HepG2 (cell line): ENCODE results near the gene TTLL4. TPM values are rescaled to one million over a fixed set of nuclear protein-coding genes. Genes with fewer than 3 reads are reported as not detected.

ENCODE experiments used
- ATF7 ChIP-seq, 2 experiments: fragments of 450-650 bp in 1 of 2; sonication (generic) in 1 of 2; formaldehyde crosslinking in 1 of 2; IDR thresholded peaks; 2 replicates each; pipeline versions ENCODE4 v1.4.0 to v1.6.1; 2016 to 2020; ENCODE audit warnings: antibody characterized with exemption in 1 of 2, mild to moderate bottlenecking in 1 of 2, missing genetic modification reagents in 1 of 2
- BHLHE40 ChIP-seq: IDR thresholded peaks from 2 replicates; pipeline ENCODE4 v1.6.1; 2011; ENCODE audit warnings: low read length, improper control_type of control experiment
- FOXK1 ChIP-seq: sonication (generic); formaldehyde crosslinking; IDR thresholded peaks from 2 replicates; pipeline ENCODE4 v1.4.0; 2020; ENCODE audit warnings: low read depth, missing genetic modification reagents, borderline replicate concordance
- GPBP1L1 ChIP-seq: sonication (generic); formaldehyde crosslinking; IDR thresholded peaks from 2 replicates; pipeline ENCODE4 v1.5.0; 2020; ENCODE audit warnings: mild to moderate bottlenecking, missing genetic modification reagents
- NBN ChIP-seq: fragments of 450-650 bp; conservative IDR thresholded peaks from 2 replicates; pipeline ENCODE4 v1.6.1; 2017
- NFYC ChIP-seq: IDR thresholded peaks from 2 replicates; pipeline ENCODE4 v1.6.1; 2016; ENCODE audit warnings: missing genetic modification reagents, missing compliant biosample characterization
- ZNF205 ChIP-seq: IDR thresholded peaks from 2 replicates; pipeline ENCODE4 v1.6.1; 2018; ENCODE audit warnings: missing biosample characterization, missing genetic modification reagents
- ZNF503 ChIP-seq: sonication (generic); formaldehyde crosslinking; IDR thresholded peaks from 2 replicates; pipeline ENCODE4 v1.4.0; 2020; ENCODE audit warnings: missing genetic modification reagents
- ZNF598 ChIP-seq: sonication (generic); formaldehyde crosslinking; IDR thresholded peaks from 2 replicates; pipeline ENCODE4 v1.5.1; 2020; ENCODE audit warnings: mild to moderate bottlenecking, missing genetic modification reagents, borderline replicate concordance
- ZSCAN5A ChIP-seq: sonication (generic); formaldehyde crosslinking; IDR thresholded peaks from 2 replicates; pipeline ENCODE4 v1.8.0; 2022; ENCODE audit warnings: mild to moderate bottlenecking, missing genetic modification reagents, borderline replicate concordance
- polyA plus RNA-seq, 8 experiments: library from polyadenylated mRNA; depleted of rRNA in 3 of 8; stranded (reverse) in 7 of 8; unstranded in 1 of 8; fragments of >200 nt; fragmentation: Illumina TruSeq in 4 of 8; extraction: Trizol in 4 of 8; gene quantifications; 2 replicates each; pipeline versions ENCODE4 v1.2.1 to v1.2.3, GENCODE V29; 2011 to 2016; ENCODE audit warnings: low read depth in 4 of 8, missing spikeins in 1 of 8, mixed read lengths in 1 of 8; ENCODE audit not compliant: insufficient read depth in 1 of 8
- total RNA-seq, 5 experiments: library from RNA; depleted of rRNA; stranded (reverse); fragments of >200 nt; fragmentation: Illumina TruSeq; extraction: Trizol; gene quantifications; 2 replicates each; pipeline ENCODE4 v1.2.3, GENCODE V29; 2016; ENCODE audit warnings: low read depth in 1 of 5
- TF ChIP-seq, protein P1 (sequence below): sonication (generic); formaldehyde crosslinking; IDR thresholded peaks from 2 replicates; pipeline ENCODE4 v1.5.0; 2020; ENCODE audit warnings: mild to moderate bottlenecking, missing genetic modification reagents, borderline replicate concordance

The TTLL4 gene
- total and polyA plus RNA-seq, 2 of the 13 experiments (the other 11 are each of a cell fraction or from before 2014, with no cell fraction given), result 77.5 to 84.6 TPM

- no peak for TF ChIP-seq ZNF598 (CRISPR knock-in tag)
- no peak for TF ChIP-seq ZSCAN5A (CRISPR knock-in tag)
- TF ChIP-seq ATF7 (IDR thresholded peaks at IDR 0.05), result no peak
- TF ChIP-seq ATF7 (CRISPR knock-in tag; IDR thresholded peaks at IDR 0.05), result 0 out of 2 replicates have a peak, but pooled peaks have one; percentile 33
- TF ChIP-seq ZNF205 (CRISPR knock-in tag), result peak; percentile 76; the same call in 1 of the 2 replicates
- TF ChIP-seq ZNF503 (CRISPR knock-in tag), result no peak
- TF ChIP-seq, protein P1, sequence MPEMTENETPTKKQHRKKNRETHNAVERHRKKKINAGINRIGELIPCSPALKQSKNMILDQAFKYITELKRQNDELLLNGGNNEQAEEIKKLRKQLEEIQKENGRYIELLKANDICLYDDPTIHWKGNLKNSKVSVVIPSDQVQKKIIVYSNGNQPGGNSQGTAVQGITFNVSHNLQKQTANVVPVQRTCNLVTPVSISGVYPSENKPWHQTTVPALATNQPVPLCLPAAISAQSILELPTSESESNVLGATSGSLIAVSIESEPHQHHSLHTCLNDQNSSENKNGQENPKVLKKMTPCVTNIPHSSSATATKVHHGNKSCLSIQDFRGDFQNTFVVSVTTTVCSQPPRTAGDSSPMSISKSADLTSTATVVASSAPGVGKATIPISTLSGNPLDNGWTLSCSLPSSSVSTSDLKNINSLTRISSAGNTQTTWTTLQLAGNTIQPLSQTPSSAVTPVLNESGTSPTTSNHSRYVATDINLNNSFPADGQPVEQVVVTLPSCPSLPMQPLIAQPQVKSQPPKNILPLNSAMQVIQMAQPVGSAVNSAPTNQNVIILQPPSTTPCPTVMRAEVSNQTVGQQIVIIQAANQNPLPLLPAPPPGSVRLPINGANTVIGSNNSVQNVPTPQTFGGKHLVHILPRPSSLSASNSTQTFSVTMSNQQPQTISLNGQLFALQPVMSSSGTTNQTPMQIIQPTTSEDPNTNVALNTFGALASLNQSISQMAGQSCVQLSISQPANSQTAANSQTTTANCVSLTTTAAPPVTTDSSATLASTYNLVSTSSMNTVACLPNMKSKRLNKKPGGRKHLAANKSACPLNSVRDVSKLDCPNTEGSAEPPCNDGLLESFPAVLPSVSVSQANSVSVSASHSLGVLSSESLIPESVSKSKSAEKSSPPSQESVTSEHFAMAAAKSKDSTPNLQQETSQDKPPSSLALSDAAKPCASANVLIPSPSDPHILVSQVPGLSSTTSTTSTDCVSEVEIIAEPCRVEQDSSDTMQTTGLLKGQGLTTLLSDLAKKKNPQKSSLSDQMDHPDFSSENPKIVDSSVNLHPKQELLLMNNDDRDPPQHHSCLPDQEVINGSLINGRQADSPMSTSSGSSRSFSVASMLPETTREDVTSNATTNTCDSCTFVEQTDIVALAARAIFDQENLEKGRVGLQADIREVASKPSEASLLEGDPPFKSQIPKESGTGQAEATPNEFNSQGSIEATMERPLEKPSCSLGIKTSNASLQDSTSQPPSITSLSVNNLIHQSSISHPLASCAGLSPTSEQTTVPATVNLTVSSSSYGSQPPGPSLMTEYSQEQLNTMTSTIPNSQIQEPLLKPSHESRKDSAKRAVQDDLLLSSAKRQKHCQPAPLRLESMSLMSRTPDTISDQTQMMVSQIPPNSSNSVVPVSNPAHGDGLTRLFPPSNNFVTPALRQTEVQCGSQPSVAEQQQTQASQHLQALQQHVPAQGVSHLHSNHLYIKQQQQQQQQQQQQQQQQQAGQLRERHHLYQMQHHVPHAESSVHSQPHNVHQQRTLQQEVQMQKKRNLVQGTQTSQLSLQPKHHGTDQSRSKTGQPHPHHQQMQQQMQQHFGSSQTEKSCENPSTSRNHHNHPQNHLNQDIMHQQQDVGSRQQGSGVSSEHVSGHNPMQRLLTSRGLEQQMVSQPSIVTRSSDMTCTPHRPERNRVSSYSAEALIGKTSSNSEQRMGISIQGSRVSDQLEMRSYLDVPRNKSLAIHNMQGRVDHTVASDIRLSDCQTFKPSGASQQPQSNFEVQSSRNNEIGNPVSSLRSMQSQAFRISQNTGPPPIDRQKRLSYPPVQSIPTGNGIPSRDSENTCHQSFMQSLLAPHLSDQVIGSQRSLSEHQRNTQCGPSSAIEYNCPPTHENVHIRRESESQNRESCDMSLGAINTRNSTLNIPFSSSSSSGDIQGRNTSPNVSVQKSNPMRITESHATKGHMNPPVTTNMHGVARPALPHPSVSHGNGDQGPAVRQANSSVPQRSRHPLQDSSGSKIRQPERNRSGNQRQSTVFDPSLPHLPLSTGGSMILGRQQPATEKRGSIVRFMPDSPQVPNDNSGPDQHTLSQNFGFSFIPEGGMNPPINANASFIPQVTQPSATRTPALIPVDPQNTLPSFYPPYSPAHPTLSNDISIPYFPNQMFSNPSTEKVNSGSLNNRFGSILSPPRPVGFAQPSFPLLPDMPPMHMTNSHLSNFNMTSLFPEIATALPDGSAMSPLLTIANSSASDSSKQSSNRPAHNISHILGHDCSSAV (CRISPR knock-in tag), result no peak
- peak; percentile 98; the same call in 1 of the 2 replicates for TF ChIP-seq FOXK1 (CRISPR knock-in tag)
- TF ChIP-seq BHLHE40, result peak; percentile 68; the same call in 1 of the 2 replicates
- TF ChIP-seq NFYC (CRISPR knock-in tag), result peak; percentile 75
- 0 out of 2 replicates have a peak, but pooled peaks have one; percentile 2 for TF ChIP-seq GPBP1L1
- no peak for TF ChIP-seq NBN
Observed at GRCh38 chr2:218733171-218734021, 22.8 kb downstream of the TTLL4 start (continued).
